H9 (cell line): ENCODE data around the gene PKN1. TPM values are rescaled to one million over a fixed set of nuclear protein-coding genes. Genes with fewer than 3 reads are reported as not detected.

Experiments used
- DNase-seq: peaks from one replicate; pipeline ENCODE4 v3.0.0-alpha.2; 2017
- H2AFZ ChIP-seq: one replicate; pipeline ENCODE4 v1.6.1; 2013; ENCODE audit warnings: mild to moderate bottlenecking, low read length, control low read depth, moderate library complexity
- H2AK5ac ChIP-seq: 2 replicates; pipeline ENCODE4 v1.6.1; 2013; ENCODE audit warnings: low read length, control low read depth, mixed read lengths; ENCODE audit not compliant: insufficient read length
- H2BK120ac ChIP-seq: one replicate; pipeline ENCODE4 v1.6.1; 2013; ENCODE audit warnings: low read depth, mild to moderate bottlenecking, low read length, control low read depth, inconsistent platforms; ENCODE audit not compliant: poor library complexity, severe bottlenecking
- H2BK12ac ChIP-seq: 2 replicates; pipeline ENCODE4 v1.6.1; 2013; ENCODE audit warnings: low read length, control low read depth, mixed read lengths, low read depth; ENCODE audit not compliant: insufficient read length
- H2BK15ac ChIP-seq: 2 replicates; pipeline ENCODE4 v1.6.1; 2013; ENCODE audit warnings: low read depth, low read length, control low read depth
- H2BK20ac ChIP-seq: one replicate; pipeline ENCODE4 v1.6.1; 2013; ENCODE audit warnings: low read depth, mild to moderate bottlenecking, low read length, control low read depth, inconsistent platforms; ENCODE audit not compliant: poor library complexity, severe bottlenecking
- H2BK5ac ChIP-seq: 2 replicates; pipeline ENCODE4 v1.6.1; 2013; ENCODE audit warnings: low read length, control low read depth, mixed read lengths; ENCODE audit not compliant: insufficient read length
- H3K14ac ChIP-seq: 2 replicates; pipeline ENCODE4 v1.6.1; 2013; ENCODE audit warnings: low read length, control low read depth; ENCODE audit not compliant: insufficient read depth
- H3K18ac ChIP-seq: 2 replicates; pipeline ENCODE4 v1.6.1; 2013; ENCODE audit warnings: low read depth, mild to moderate bottlenecking, mixed read lengths, low read length, control low read depth; ENCODE audit not compliant: insufficient read length
- H3K23ac ChIP-seq: 2 replicates; pipeline ENCODE4 v1.6.1; 2013; ENCODE audit warnings: low read length, control low read depth, mixed read lengths, low read depth; ENCODE audit not compliant: insufficient read length
- H3K23me2 ChIP-seq: 2 replicates; pipeline ENCODE4 v1.6.1; 2013; ENCODE audit warnings: low read depth, mild to moderate bottlenecking, mixed read lengths, low read length, control low read depth; ENCODE audit not compliant: insufficient read length, poor library complexity, severe bottlenecking
- H3K27ac ChIP-seq: 2 replicates; pipeline ENCODE4 v1.5.1; 2013; ENCODE audit warnings: low read length, control low read depth, mixed read lengths, low read depth; ENCODE audit not compliant: insufficient read length
- H3K27me3 ChIP-seq: 2 replicates; pipeline ENCODE4 v1.6.1; 2013; ENCODE audit warnings: low read length, control low read depth, inconsistent platforms; ENCODE audit not compliant: insufficient read depth
- H3K4ac ChIP-seq: 2 replicates; pipeline ENCODE4 v1.6.1; 2013; ENCODE audit warnings: low read depth, mild to moderate bottlenecking, control low read depth, inconsistent platforms, low read length, moderate library complexity
- H3K4me1 ChIP-seq: 2 replicates; pipeline ENCODE4 v1.6.1; 2013; ENCODE audit warnings: low read length, control low read depth, inconsistent platforms; ENCODE audit not compliant: insufficient read depth
- H3K4me2 ChIP-seq: 2 replicates; pipeline ENCODE4 v1.6.1; 2013; ENCODE audit warnings: low read length, control low read depth, mixed read lengths; ENCODE audit not compliant: insufficient read length, insufficient read depth
- H3K56ac ChIP-seq: 2 replicates; pipeline ENCODE4 v1.6.1; 2013; ENCODE audit warnings: low read depth, mild to moderate bottlenecking, mixed read lengths, low read length, control low read depth; ENCODE audit not compliant: insufficient read length
- H3K79me1 ChIP-seq: 2 replicates; pipeline ENCODE4 v1.6.1; 2013; ENCODE audit warnings: low read depth, mild to moderate bottlenecking, moderate library complexity, low read length, control low read depth, inconsistent platforms; ENCODE audit not compliant: insufficient read depth, poor library complexity, severe bottlenecking
- H3K79me2 ChIP-seq: 2 replicates; pipeline ENCODE4 v1.6.1; 2013; ENCODE audit warnings: low read length, control low read depth, inconsistent platforms; ENCODE audit not compliant: insufficient read depth
- H3K9ac ChIP-seq: 2 replicates; pipeline ENCODE4 v1.6.1; 2013; ENCODE audit warnings: low read length, control low read depth, mixed read lengths; ENCODE audit not compliant: insufficient read length; ENCODE audit errors: extremely low read depth
- H3K9me3 ChIP-seq: one replicate; pipeline ENCODE4 v1.6.1; 2013; ENCODE audit warnings: low read depth, low read length, inconsistent platforms; ENCODE audit not compliant: control insufficient read depth
- H3T11ph ChIP-seq: one replicate; pipeline ENCODE4 v1.6.1; 2013; ENCODE audit warnings: mild to moderate bottlenecking, low read length, control low read depth, inconsistent platforms
- H4K20me1 ChIP-seq: one replicate; pipeline ENCODE4 v1.6.1; 2013; ENCODE audit not compliant: control insufficient read depth, insufficient read length, insufficient read depth
- H4K5ac ChIP-seq: 2 replicates; pipeline ENCODE4 v1.6.1; 2013; ENCODE audit warnings: low read depth, mild to moderate bottlenecking, mixed read lengths, low read length, control low read depth; ENCODE audit not compliant: insufficient read length
- H4K8ac ChIP-seq: replicated peaks from 2 replicates; pipeline ENCODE4 v1.6.1; 2013; ENCODE audit warnings: low read length, control low read depth, mixed read lengths, low read depth; ENCODE audit not compliant: insufficient read length
- H4K91ac ChIP-seq: 2 replicates; pipeline ENCODE4 v1.6.1; 2013; ENCODE audit warnings: low read depth, mild to moderate bottlenecking, moderate library complexity, mixed read lengths, low read length, control low read depth; ENCODE audit not compliant: insufficient read length
- H3K27ac Mint-ChIP-seq, 3 experiments: 2 replicates in 2 of 3; 3 replicates in 1 of 3; pipeline ENCODE4 v1.8.0; 2020 to 2021; ENCODE audit warnings: mixed read lengths in 3 of 3, mild to moderate bottlenecking in 1 of 3, moderate library complexity in 1 of 3
- H3K27me3 Mint-ChIP-seq: 2 replicates; pipeline ENCODE4 v1.8.0; 2021; ENCODE audit warnings: low read depth, mild to moderate bottlenecking, moderate library complexity, mixed read lengths
- H3K36me3 Mint-ChIP-seq, 3 experiments: 2 replicates in 2 of 3; 3 replicates in 1 of 3; pipeline ENCODE4 v1.8.0; 2020 to 2021; ENCODE audit warnings: low read depth in 3 of 3, mixed read lengths in 3 of 3; ENCODE audit not compliant: insufficient read depth in 1 of 3
- H3K4me1 Mint-ChIP-seq, 2 experiments: 2 replicates each; pipeline ENCODE4 v1.8.0; 2020; ENCODE audit warnings: mixed read lengths in 2 of 2
- H3K4me3 Mint-ChIP-seq, 2 experiments: 2 replicates in 1 of 2; 3 replicates in 1 of 2; pipeline ENCODE4 v1.8.0; 2020 to 2021; ENCODE audit warnings: mild to moderate bottlenecking in 2 of 2, mixed read lengths in 2 of 2, moderate library complexity in 1 of 2
- H3K9me3 Mint-ChIP-seq, 2 experiments: 2 replicates in 1 of 2; 3 replicates in 1 of 2; pipeline ENCODE4 v1.8.0; 2020; ENCODE audit warnings: mild to moderate bottlenecking in 2 of 2, mixed read lengths in 2 of 2, moderate library complexity in 1 of 2
- CTCF ChIP-seq: fragments of 200-600 bp; sonication (generic); conservative IDR thresholded peaks from 3 replicates; pipeline ENCODE4 v1.8.0; 2021; ENCODE audit warnings: antibody characterized with exemption, mild to moderate bottlenecking
- WGBS: extraction: QIAGEN DNeasy Blood & Tissue Kit; methylation state at CpG from one replicate; pipeline ENCODE4 v1.1.7; 2013; ENCODE audit warnings: missing lambda C conversion rate, low lambda C conversion rate, mixed read lengths; ENCODE audit not compliant: insufficient read length; ENCODE audit errors: extremely low coverage; 5-methylcytosine and 5-hydroxymethylcytosine counted together
- total RNA-seq: library from RNA; stranded (reverse); gene quantifications from 2 replicates; pipeline ENCODE4 v1.2.1, GENCODE V29; 2021

The PKN1 gene
- total RNA-seq, 1 experiment from 2014 or later = 159 TPM

DNA sequence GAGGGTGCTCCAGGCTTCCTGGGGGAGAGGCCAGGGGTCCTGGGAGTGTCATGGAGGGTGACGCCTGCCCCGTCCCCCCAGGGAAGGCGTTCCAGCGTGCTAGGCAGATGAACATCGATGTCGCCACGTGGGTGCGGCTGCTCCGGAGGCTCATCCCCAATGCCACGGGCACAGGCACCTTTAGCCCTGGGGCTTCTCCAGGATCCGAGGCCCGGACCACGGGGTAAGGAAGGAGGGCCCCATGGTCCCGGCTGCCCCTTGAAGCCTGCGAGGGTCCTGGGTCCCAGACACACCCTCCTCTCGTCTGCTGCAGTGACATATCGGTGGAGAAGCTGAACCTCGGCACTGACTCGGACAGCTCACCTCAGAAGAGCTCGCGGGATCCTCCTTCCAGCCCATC is 30.6 kb downstream of the PKN1 start:
- Histone ChIP-seq H3K4me1 (no peaks in the 10 kb centered on the region), H2AFZ (no peak overlapping the region), H2BK12ac (no peak overlapping the region), H3K9me3 (no peaks in the 10 kb centered on the region), H2BK20ac (no peak overlapping the region), H3K27me3 (no peaks in the 10 kb centered on the region), H2BK5ac (no peak overlapping the region), H2BK120ac (no peak overlapping the region), H2BK15ac (no peak overlapping the region), H4K5ac (no peak overlapping the region), H3K18ac (no peak overlapping the region), H3K4me2 (no peak overlapping the region), H3K14ac (no peak overlapping the region), H3K4ac (no peak overlapping the region), H3K79me1 (no peaks in the 10 kb centered on the region), H3T11ph (no peak overlapping the region), H3K79me2 (no peaks in the 10 kb centered on the region), H4K91ac (no peak overlapping the region), H4K8ac (no peak overlapping the region), H2AK5ac (no peak overlapping the region), H3K27ac (no peak overlapping the region), H3K56ac (no peak overlapping the region), H3K9ac (no peak overlapping the region), H3K23ac (no peak overlapping the region), H4K20me1 (no peaks in the 10 kb centered on the region), H3K23me2 (no peaks in the 10 kb centered on the region)
- no peak overlapping the region for H3K4me3 Mint-ChIP-seq
- no CpG with 5 or more reads among the region's 21 CpGs for WGBS
- no peaks in the 10 kb centered on the region for H3K27me3 Mint-ChIP-seq
- TF ChIP-seq CTCF = no peak
- no peak overlapping the region for H3K27ac Mint-ChIP-seq
- no peak for DNase-seq
- H3K4me1 Mint-ChIP-seq = no peaks in the 10 kb centered on the region
- no peaks in the 10 kb centered on the region for H3K9me3 Mint-ChIP-seq
- peaks cover 19 to 69% (median 61%) of the 10 kb centered on the region in 3 experiments; a peak in 6 of 7 replicates for H3K36me3 Mint-ChIP-seq
